ENCODE measurements around the gene SLC2A10. TPM values are rescaled to one million over a fixed set of nuclear protein-coding genes. Genes with fewer than 3 reads are reported as not detected.

The SLC2A10 gene
- total and polyA plus RNA-seq, 2 donors (not counting 3 experiments of a cell fraction or from before 2014, with no cell fraction given) = 11.2 to 13.6 TPM

GRCh38 chr20:46701057-46701456, 8.4 kb upstream of the SLC2A10 start:
- Histone ChIP-seq H3K27ac (ENCODE audit: insufficient read depth, low read depth, low read length) (no peak overlapping the region), H3K4me3 (replicated peaks in 1 of 3; ENCODE audit: insufficient read depth in 1 of 3, low read depth in 1 of 3, low read length in 3 of 3) (no peak overlapping the region), H3K9ac (replicated peaks; ENCODE audit: extremely low read depth, insufficient read depth, low read length) (no peak overlapping the region), H4K20me1 (replicated peaks; ENCODE audit: control insufficient read depth, extremely low read depth, insufficient read depth, low read length) (no peaks in the 10 kb centered on the region), H3K4me2 (ENCODE audit: insufficient read depth, low read length) (no peak overlapping the region), H3K27me3 (ENCODE audit: control insufficient read depth in 2 of 2, insufficient read depth in 2 of 2, low read length in 2 of 2) (peaks cover 7 to 9% of the 10 kb centered on the region in 2 experiments), H3K9me3 (replicated peaks; ENCODE audit: control insufficient read depth, insufficient read depth, low read length) (no peaks in the 10 kb centered on the region), H3K9me1 (replicated peaks; ENCODE audit: control insufficient read depth, extremely low read depth, insufficient read depth, low read length) (no peaks in the 10 kb centered on the region), H3K4me1 (ENCODE audit: control insufficient read depth, extremely low read depth, insufficient read depth, low read length) (no peaks in the 10 kb centered on the region), H2AFZ (ENCODE audit: low read depth, low read length) (no peak overlapping the region), H3K36me3 (ENCODE audit: control insufficient read depth in 2 of 2, extremely low read depth in 1 of 2, insufficient read depth in 2 of 2, low read length in 2 of 2) (no peaks in the 10 kb centered on the region), H3K79me2 (ENCODE audit: control insufficient read depth, insufficient read depth, low read length) (no peaks in the 10 kb centered on the region)
- CTCF ChIA-PET = interaction anchor here (1.0 kb wide), 1 partner anchor 21 kb away, joined by 3 read pairs; no protein-coding TSS in a partner anchor
- TF ChIP-seq MYC (IDR thresholded peaks at IDR 0.05; ENCODE audit: low read depth, low read length) = no peak
- TF ChIP-seq CTCF (IDR thresholded peaks at IDR 0.05; ENCODE audit: extremely low read depth in 1 of 2, insufficient read depth in 1 of 2, low read depth in 1 of 2, low read length in 2 of 2) = no peak
- no peak for TF ChIP-seq POLR2A (IDR thresholded peaks at IDR 0.05; ENCODE audit: low read depth, low read length)
- TF ChIP-seq JUN (IDR thresholded peaks at IDR 0.05; ENCODE audit: borderline replicate concordance, insufficient read depth, insufficient read length, low read depth) = no peak
- TF ChIP-seq GATA2 (IDR thresholded peaks at IDR 0.05; ENCODE audit: insufficient read depth, insufficient read length, low read depth, low read length) = no peak
- no peak for TF ChIP-seq POLR2AphosphoS5 (IDR thresholded peaks at IDR 0.05; ENCODE audit: insufficient read depth, low read depth, low read length)
- no peak for TF ChIP-seq FOS (IDR thresholded peaks at IDR 0.05; ENCODE audit: borderline replicate concordance, insufficient read depth, low read length)
- TF ChIP-seq MAX (IDR thresholded peaks at IDR 0.05; ENCODE audit: insufficient read depth, insufficient read length) = no peak
- TF ChIP-seq EZH2 (IDR thresholded peaks at IDR 0.05; ENCODE audit: borderline replicate concordance, low read depth, low read length, severe bottlenecking) = no peak
- no peak for FAIRE-seq
- dilution Hi-C loops (cut with MboI; ENCODE audit: extremely low pct_ligation_motif_present, low sequenced_read_pairs) = no loop called here
- POLR2A ChIA-PET = no interaction called here
- intact Hi-C loops (cut with micrococcal nuclease) = no loop called here
- no TSS peak for BruUV-seq (replicated peaks)
- no peak for DNase-seq (ENCODE audit: low read depth, low spot score)

Measured in endothelial cell of umbilical vein (primary cell).